ENCODE data around the gene EIF5.

The EIF5 gene

DNA sequence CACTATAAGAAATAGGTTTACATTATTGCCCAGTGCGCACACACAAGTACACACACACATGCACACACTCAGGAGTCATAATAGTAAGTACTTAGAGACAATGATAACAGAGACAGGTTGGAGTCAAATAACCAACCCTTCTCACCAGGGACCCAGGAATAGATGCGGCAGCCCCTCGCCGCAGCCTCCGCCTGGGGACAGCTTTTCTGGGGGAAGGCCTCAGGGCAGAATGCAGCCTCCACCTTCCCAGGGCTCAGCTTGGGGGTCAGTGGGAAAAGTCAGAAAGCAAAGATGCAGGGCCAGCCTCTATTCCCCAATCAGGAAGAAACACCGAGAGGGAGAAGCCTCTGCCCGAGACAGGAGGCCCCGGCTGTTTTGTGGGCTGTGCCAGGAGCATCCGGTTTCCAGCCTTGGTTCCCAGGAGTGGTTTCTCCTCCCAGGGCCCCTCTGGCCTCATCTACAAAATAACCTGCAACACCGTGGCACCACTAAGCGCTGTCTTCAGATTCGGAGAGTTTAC lies 23.4 kb upstream of the EIF5 start:
- DNase-seq: no peak

DNA sequence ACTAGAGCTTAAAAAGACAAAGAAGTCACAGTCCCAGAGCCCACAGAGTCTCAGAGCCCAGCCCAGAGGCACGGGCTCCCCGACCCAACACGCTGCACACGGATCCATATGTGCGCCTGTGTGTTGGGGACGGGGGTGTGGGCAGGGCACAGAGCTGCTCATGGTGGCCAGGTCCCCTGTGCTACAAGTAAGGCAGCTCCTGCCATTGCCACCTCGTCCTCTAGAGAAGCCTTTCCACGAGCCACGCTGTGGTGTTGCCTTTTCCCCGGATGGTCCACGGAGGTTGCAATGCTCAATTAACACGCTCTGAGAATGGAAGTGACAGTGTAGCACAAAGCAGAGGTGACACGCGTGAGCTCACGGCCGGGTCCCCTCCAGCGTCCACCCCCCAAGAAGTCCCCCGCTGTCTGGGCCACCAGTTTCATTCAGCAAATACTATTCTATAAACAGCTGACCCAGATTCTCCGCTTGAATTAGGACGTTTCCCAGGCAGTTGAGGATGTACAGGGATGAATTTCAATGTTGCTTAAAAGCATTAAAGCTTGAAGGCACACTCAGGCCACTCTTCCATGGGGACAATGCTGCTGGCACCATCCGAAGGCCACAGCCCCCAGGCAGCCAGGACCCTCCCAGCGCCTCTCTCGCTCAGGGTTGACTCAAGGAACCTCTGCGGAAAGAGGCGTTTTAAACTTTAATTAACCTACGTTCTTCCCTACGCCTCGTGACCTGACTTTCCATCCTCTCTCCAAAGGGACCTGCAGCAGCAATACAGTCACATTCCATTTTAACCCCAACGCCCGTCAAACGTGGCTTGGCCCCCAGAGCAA lies 22.7 kb upstream of the EIF5 start:
- DNase-seq: no peak

DNA sequence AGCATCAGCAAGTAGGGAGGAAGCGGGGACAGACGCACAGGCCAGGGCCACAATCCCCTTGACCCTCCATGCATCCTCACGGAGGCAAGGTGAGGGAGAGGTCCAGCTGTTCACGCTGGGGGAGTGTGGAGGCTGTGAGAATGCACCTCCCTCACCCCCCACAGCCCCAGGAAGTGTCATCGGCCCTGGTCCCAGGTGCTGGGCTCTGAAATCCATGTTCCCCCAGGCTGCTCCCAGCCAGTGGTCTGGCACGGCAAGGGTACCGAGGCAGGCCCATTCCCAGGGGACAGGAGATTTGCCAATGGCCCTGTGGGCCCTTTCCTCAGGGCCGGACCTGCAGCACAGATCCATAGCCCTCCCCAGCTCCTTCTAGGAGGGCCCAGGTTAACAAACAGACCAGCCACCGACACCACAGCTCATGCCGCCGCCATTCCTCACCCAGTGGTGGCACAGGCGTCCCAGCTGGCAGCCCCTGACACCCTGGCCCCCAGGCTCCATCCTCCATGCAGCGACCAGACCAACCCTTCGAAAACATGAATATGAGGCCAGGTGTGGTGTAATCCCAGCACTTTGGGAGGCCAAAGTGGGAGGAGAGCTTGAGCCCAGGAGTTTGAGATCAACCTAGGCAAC lies 21.9 kb upstream of the EIF5 start:
- no peak for DNase-seq

DNA sequence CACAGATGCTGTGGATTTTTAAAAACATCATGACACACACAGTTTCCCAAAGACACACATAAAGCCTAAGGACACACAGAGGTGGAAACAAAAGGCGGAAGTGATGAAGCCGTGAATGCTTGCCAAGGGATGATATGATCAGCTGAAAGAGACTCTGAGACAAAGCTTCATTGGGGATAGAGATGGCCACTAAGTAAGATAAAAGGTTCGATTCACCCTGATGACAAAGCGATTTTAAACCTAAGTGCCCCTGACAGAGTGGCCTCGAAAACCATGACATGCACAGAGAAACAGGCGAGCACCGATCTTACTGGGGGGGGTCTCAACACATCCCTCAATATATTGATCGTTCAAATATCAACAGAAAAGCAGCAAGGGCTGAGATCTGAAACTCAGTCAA lies 20.3 kb upstream of the EIF5 start:
- no peak for DNase-seq

DNA sequence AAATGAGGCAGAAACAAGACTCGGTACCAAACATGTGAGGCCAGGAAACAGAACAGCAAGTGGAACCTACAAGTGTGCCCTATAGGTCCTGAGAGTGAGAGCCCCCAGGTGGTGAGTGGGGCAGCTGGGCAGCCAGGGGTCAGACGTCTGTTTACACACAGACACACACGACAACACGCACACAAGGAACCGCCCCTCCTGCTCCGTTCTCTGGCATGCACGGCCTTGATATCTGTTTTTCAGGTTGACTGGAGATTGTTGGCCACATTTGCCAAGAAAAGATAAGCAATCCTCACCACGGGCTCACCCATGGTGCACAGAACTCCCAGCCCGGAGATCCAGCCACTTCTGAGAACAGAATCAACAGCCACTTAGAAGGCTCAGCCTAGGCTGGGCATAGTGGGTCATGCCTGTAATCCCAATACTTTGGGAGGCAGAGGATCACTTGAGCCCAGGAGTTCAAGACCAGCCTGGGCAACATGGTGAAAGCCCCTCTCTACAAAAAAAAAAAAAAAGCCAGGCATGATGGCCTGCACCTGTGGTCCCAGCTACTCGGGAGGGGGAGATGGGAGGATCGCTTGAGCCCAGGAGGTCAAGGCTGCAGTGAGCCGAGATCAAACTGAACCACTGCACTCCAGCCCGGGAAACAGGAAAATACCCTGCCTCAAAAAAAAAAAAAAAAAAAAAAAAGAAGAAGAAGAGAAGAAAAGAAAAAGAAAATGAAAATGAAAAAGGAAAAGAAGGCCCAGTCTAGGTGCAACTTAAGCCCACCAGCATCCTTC lies 19.4 kb upstream of the EIF5 start:
- no peak for DNase-seq

DNA sequence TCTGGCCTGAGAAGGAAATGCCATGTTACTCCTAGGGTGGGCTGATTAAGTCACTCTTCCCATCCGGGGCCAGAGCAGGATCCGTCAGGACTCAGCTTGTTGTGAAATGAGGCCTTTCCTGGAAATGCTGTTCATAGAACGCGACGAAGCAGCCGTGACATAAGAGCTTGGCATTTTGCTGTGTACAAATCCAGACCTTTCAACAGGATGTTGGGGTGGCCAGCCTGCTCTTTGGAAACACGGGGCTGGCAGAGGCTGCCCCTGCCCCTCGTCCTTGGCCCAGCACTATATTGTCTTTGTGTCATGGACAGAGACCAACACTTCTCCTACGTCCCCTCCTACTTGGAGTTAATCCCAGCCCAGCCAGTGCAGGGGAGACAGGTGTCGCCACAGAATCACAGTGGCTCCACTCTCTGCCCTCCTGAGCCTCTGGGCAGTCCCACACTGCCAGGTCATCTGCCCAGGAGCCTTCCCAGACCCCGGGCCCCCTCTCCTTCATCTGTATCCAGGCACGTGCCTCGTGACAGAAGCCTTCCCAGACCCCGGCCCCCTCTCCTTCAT lies 18.6 kb upstream of the EIF5 start:
- no peak for DNase-seq

DNA sequence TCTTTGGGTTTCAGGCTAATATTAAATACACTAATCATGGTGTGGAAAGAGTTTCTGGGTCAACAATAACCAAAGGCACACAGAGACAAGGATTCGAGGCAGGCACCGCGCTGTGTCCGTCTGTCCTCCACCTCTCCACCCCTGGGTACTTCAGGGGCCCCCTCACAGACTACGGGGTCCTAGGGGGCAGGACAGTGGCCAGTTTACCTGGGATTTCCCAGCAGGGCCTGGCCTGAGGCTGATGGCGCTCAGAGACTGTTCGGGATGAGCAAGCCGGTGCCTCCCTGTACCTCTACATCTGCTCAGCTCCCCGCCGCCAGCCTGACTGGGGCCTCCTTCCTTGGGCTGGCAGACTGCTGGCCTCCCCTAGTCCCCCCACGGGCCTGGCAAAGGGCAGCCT lies 18.1 kb upstream of the EIF5 start:
- no peak for DNase-seq

DNA sequence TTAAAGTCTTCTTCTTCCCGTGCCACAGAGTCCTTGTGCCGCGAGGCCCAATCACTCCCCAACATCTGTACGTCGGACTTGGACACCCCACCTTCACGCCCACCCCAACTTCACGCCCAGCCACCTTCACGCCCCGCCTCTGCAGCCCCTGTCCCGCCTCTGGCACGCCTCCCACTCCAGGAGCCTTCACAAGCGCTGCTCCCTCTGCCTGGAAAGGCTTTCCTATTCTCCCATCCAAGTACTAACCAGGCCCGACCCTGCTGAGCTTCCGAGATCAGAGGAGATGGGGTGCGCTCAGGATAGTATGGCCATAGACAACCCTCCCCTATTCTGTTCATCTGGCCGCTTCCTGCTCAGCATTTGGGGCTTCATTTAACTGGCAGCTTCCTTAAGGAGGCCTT lies 17.3 kb upstream of the EIF5 start:
- no peak for DNase-seq

DNA sequence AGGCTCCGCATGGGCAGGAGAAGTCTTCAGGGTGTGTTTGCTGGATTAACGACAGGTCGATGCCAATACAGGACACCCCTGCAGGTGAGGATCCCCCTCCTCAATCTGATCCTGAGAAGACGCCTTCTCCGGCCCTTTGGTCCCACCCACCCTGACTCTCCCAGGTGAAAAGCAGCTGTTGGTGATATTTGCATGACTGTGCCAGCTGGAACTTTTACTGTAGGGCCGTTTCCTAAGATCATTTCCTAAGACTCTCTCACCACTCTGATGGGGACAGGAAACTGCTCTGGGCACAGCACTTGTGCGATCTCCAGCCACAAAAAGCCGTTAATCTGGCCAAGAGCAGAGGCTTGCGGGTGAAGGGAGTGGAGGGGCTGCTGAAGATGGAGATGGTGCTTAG lies 16.8 kb upstream of the EIF5 start:
- DNase-seq: no peak

DNA sequence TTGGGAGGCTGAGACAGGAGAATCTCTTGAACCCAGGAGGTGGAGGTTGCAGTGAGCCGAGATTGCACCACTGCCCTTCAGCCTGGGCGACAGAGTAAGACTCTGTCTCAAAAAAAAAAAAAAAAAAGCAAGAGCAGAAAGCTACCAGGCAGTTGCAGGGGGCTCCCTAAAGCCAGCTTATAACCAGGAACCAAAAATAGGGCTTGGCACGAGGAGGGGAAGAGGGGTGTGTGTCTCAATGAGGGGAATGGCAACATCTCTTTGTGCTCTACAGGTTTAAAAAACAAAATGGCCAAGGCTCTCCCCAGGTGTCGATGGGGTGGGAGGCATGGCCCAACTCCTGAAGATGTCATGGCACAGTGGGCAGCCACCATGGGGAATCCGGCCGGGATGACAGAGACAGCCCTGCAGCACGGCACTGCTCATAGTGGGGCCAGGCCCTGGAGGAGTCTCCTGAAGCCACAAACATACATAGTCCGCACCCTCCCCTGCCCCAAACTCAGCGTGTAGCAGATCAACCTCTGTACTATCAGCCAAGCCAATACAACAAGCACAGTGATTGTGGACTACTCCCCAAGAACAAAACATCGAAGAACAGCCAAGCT lies 16.0 kb upstream of the EIF5 start:
- no peak for DNase-seq

DNA sequence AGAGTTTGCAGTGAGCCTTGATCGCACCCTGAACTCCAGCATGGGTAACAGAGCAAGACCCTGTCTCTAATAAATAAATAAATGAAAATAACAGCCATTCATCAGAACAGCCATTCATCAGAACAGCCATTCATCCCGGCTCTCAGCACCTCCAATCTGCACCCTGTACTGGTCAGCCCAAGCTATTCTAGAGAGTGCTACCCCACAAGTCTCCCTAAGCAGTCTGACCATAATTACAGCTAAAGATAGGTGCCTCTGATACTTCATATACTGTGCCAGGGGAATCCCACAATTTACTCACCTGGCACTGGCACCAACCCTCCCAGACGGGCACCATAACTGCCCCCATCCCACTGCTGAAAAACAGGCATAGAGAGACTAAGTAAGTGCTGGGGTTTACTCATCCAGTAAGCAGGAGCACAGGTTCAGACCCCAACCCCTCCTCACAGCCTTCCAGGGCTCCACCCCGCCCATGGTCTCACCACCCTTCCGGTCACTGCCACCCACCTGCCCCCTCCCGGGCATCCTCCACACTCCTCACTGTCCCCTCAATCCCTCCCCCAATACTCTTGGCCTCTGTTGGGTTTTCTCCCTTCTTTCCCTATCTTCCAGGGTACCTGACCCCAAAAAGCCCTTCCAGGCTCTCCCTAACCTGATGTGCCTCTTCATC lies 15.2 kb upstream of the EIF5 start:
- DNase-seq: no peak

DNA sequence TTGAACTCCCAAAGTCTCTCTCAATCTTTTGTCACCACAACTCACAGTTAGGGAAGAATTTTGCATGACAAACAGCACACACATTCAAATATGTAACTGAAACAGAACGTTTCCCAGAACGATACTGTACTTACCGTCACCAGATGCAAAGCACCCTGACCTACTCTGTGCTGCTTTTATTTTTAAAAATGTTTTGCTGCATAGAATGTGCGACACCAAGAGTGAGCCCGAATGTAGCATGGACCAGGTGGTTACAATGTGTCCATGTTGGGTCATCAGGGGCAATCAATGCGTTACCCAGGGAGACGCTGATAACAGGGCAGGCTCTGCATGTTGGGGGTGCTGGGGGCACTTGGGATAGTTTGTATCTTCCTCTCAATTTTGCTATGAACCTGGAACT lies 14.6 kb upstream of the EIF5 start:
- no peak for DNase-seq

DNA sequence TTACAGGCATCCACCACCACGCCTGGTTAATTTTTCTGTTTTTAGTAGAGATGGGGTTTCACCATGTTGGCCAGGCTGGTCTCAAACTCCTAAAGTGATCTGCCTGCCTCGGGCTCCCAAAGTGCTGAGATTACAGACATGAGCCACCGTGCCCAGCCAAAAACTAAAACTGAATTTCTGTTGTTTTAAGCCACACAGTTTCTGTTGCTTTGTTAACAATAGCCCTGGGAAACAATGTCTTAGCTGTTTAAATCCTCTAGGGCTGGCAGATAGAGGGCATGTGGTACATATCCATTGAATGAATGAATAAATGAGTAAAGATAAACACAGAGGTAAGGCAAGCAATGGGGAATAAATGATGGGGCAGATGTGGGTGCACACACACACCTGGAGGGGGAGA lies 8.0 kb upstream of the EIF5 start:
- no peak for DNase-seq

DNA sequence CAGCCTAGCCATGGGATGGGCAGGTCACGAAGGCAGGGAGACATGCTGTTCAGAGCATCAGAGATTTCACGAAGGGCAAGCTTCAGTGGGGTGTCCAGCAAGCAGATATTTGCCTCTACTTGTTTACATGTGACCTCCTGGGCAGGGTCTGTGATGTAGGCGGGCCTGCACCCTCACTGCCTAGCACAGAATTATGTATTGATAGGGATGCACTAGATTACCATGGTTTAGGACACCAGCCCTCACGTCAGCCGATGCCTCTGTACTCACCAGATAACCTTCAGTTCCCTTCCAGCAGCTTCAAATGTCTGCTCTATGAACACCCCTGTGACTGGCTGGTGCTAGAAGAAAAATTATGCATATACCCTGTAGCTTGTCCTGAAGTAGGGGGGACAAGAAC lies 5.1 kb upstream of the EIF5 start:
- DNase-seq: no peak

DNA sequence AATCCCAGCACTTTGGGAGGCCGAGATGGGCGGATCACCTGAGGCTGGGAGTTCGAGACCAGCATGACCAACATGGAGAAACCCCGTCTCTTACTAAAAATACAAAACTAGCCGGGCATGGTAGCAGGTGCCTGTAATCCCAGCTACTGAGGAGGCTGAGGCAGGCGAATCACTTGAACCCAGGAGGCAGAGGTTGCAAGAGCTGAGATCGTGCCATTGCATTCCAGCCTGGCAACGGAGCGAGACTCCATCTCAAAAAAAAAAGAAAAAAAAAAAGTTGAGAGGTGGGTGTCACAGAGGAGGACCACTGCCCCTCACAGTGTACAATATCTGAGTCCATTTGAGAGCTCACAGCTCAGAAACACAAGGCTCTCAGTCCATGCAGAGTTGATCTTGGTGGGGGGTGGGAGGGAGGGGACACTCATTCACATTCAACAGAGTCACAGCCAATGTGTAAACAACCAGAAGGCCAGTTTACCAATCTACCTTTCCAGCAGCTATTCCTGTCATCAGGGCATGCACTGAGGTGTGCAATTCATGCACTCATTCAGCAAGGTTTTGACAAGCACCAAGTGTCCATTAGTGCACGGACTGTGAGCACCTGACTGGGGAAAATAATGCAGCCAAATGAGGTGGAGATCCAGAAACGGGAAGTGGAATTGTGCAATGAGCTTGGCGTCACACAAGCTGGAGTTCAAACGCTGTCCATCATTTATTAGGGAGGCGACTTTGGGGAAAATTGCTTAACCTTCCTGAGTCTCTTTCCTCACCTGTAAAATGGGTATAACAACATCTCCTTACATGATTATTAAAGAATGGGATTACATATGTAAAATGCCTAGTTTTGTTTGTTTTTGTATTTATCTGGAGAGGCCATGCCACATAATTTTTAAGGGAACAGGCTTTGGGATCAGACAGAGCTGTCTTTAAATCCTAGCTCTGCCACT lies 4.4 kb upstream of the EIF5 start:
- DNase-seq: no peak

DNA sequence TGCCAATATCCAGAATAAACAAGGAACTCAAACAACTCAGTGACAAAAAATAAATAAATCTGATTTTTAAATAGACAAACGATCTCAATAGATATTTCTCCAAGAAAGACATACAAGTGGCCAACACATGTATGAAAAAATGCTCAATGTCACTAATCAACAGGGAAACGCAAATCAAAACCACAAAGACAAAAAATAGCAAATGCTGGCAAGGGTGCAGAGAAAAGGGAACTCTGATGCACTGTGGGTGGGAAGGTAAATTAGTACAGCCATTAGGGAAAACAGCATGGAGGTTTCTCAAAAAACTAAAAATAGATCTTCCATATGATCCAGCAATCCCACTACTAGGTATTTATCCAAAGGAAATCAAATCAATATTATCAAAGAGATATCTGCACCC lies 3.5 kb upstream of the EIF5 start:
- DNase-seq: no peak

DNA sequence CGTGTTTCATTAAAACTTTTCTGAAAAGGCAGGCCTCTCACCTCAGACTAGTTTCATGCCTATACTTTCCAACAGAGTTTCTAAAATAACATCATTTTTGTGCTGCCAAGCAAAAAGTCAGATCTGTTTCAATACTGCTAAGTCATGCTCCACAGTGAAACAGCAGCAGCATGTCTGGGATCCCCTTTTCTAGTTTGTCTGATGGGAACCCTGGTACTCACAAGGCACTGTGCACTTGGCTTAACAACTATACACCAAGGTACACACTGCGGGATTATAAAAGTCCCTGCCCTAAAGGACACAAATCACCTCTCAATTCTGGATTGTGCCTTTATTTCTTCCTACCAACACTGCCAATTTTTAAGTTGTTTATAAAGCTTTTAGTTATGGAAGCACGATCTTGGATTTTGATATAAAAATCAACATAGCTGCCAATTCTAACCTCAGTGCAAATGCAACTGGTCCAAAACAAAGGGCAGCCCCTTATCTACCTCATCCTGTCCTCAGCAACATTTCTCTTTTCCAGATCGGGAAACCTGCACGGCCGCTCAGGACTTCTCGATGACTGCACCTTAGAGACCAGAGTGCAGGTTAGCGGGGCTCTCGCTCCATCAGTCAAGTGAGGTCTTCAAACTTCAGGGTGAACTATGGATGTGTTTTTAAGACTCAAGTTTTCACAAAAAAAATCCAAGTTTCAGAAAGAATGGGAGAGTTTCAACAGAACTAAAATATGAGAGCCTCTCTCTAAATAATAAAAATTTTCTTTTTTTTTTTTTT lies 1.7 kb upstream of the EIF5 start:
- no peak for DNase-seq

DNA sequence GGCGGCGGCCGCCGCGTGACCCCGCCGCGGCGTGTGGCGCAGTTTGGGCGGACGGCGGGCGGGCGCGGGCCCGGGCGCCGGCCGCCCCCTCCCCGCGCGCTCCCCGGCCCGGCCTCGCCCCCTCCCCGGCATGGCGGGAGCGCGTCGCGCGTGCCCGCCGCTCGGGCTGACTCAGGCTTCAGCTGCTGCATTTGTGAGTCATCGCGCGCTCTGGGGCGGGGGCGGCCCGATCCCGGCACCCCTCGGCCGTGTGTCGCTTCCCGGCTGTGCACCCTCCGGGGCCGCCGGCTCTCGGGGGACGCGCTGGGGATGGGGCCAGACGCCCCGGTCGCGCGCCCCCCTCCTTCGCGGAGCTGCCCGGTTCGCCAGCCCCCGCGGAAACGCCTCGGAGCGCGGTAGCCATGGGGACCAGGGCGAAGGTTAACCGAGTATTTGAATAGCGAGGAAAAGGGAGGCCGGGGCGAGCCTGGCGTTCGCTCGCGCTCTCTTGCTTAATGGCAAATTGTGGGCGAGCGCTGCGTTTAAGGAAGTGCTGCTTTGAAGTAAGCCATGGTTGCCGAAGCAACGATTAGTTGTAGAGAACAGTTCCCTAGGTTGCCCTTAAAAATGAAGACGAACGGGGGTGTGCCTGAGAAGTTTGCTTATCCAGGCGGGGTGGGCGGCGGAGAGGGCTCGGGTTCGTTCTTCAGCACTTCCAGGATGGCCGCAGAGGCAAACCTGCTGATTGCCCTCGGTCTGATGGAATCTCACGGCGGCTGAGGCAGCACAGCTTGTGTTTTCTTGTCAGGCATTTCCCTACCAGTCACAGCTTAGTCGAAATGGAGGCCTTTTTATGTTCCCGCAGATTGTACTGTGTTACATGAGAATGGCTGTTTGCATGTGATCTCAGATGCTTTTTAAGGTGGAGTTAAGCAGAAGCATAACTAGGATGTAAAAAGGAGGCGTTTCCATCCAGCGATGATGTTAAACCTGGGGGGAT lies 896 bp downstream of the EIF5 start:
- peak; percentile 50 for DNase-seq

DNA sequence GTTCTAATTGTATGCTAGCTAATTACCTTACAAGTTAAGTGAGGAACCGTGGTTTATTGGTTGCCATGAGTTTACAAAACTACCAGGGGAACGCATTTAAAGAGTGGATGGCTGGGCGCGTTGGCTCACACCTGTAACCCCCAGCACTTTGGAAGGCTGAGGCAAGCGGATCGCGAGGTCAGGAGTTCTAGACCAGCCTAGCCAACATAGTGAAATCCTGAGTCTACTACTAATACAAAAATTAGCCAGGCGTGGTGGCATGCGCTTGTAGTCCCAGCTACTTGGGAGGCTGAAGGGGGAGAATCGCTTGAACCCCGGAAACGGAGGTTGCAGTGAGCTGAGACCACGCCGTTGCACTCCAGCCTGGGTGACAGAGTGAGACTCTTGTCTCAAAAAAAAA lies 2.2 kb downstream of the EIF5 start:
- no peak for DNase-seq

Measured in central memory CD4-positive, alpha-beta T cell (primary cell).